ENCODE measurements around the gene CYP4A22. TPM values are rescaled to one million over a fixed set of nuclear protein-coding genes. Genes with fewer than 3 reads are reported as not detected.
"Not testable (repeated sequence)": the region's sequence is repeated elsewhere in the genome, so short reads cannot be mapped to it uniquely, and the experiment has no call there.

Gene CYP4A22
- total RNA-seq, 1 donor from 2014 or later, result 0.17 TPM

- TF ChIP-seq CTCF (IDR thresholded peaks at IDR 0.05; ENCODE audit: partially characterized antibody, unreplicated experiment), result no peak
- Mint-ChIP-seq H3K9me3 (ENCODE audit: unreplicated experiment) (no peaks in the 10 kb centered on the region), H3K4me1 (ENCODE audit: low read depth, unreplicated experiment) (no peaks in the 10 kb centered on the region), H3K4me3 (ENCODE audit: unreplicated experiment) (no peak overlapping the region), H3K27ac (ENCODE audit: unreplicated experiment) (no peak overlapping the region), H3K36me3 (ENCODE audit: unreplicated experiment) (no peaks in the 10 kb centered on the region), H3K27me3 (ENCODE audit: unreplicated experiment) (peaks cover 3% of the 10 kb centered on the region)
- no peak for DNase-seq
Measured at GRCh38 chr1:47113178-47113577, 24.1 kb upstream of the CYP4A22 start.

GRCh38 chr1:47121039-47121438 is 16.2 kb upstream of the CYP4A22 start:
- H3K36me3 Mint-ChIP-seq (ENCODE audit: unreplicated experiment); H3K9me3 Mint-ChIP-seq (ENCODE audit: unreplicated experiment); DNase-seq; H3K27me3 Mint-ChIP-seq (ENCODE audit: unreplicated experiment); H3K4me1 Mint-ChIP-seq (ENCODE audit: low read depth, unreplicated experiment); H3K27ac Mint-ChIP-seq (ENCODE audit: unreplicated experiment); H3K4me3 Mint-ChIP-seq (ENCODE audit: unreplicated experiment): not testable (repeated sequence)

- H3K36me3 Mint-ChIP-seq (ENCODE audit: unreplicated experiment); H3K27me3 Mint-ChIP-seq (ENCODE audit: unreplicated experiment); H3K27ac Mint-ChIP-seq (ENCODE audit: unreplicated experiment); H3K4me3 Mint-ChIP-seq (ENCODE audit: unreplicated experiment); DNase-seq; H3K4me1 Mint-ChIP-seq (ENCODE audit: low read depth, unreplicated experiment); H3K9me3 Mint-ChIP-seq (ENCODE audit: unreplicated experiment): not testable (repeated sequence)
Measured at GRCh38 chr1:47124834-47125233, 12.4 kb upstream of the CYP4A22 start.

GRCh38 chr1:47126997-47127396 is 10.2 kb upstream of the CYP4A22 start:
- H3K27ac Mint-ChIP-seq (ENCODE audit: unreplicated experiment); H3K4me3 Mint-ChIP-seq (ENCODE audit: unreplicated experiment); H3K4me1 Mint-ChIP-seq (ENCODE audit: low read depth, unreplicated experiment); H3K9me3 Mint-ChIP-seq (ENCODE audit: unreplicated experiment); H3K36me3 Mint-ChIP-seq (ENCODE audit: unreplicated experiment); DNase-seq; H3K27me3 Mint-ChIP-seq (ENCODE audit: unreplicated experiment): not testable (repeated sequence)

- H3K36me3 Mint-ChIP-seq (ENCODE audit: unreplicated experiment), result peaks cover 4% of the 10 kb centered on the region
- no peaks in the 10 kb centered on the region for H3K27me3 Mint-ChIP-seq (ENCODE audit: unreplicated experiment)
Measured at GRCh38 chr1:47128221-47128620, 9.0 kb upstream of the CYP4A22 start.

GRCh38 chr1:47128854-47129253 is 8.4 kb upstream of the CYP4A22 start:
- not testable (repeated sequence) for H3K36me3 Mint-ChIP-seq (ENCODE audit: unreplicated experiment); DNase-seq; H3K4me1 Mint-ChIP-seq (ENCODE audit: low read depth, unreplicated experiment); H3K9me3 Mint-ChIP-seq (ENCODE audit: unreplicated experiment); H3K27ac Mint-ChIP-seq (ENCODE audit: unreplicated experiment); H3K27me3 Mint-ChIP-seq (ENCODE audit: unreplicated experiment); H3K4me3 Mint-ChIP-seq (ENCODE audit: unreplicated experiment)

More at GRCh38 chr1:47128221-47128620, 9.0 kb upstream of the CYP4A22 start:
- TF ChIP-seq CTCF (IDR thresholded peaks at IDR 0.05; ENCODE audit: partially characterized antibody, unreplicated experiment), result no peak
- Mint-ChIP-seq H3K27ac (ENCODE audit: unreplicated experiment) (no peak overlapping the region), H3K4me1 (ENCODE audit: low read depth, unreplicated experiment) (no peaks in the 10 kb centered on the region), H3K4me3 (ENCODE audit: unreplicated experiment) (no peak overlapping the region), H3K9me3 (ENCODE audit: unreplicated experiment) (no peaks in the 10 kb centered on the region)
- DNase-seq, result no peak

DNA sequence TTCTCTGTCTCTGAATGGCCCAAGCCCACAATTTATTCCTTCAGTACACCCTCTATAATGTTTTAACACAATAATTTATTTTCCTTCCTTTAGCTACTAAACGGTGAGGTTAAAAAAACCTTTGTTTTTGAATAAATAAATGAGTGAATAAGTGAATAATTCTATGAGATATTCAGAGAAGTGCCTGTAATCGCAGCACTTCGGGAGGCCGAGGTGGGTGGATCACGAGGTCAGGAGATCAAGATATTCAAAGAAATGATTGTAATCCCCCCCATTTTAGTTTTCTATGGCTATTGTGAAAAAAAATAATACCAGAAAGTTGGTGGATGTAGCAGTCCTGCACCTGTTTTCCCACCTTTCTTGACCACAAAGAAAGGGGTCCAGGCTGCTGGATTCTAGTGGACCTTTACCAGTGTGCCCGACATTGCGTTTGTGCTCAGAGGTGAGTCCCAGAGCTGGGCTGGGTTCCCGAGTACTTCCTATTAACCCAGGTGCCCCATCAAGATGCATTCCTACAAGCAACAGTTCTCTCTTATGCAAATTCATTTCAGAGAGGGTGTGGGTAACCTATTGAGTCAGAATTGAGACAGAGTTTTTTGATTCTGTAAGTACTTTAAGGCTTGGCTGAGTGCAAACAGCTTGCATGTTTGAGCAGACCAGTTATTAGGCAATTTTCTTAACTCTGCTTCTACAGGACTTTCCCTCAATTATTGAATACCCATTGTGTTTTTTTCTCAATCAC is 7.6 kb upstream of the CYP4A22 start:
- H3K27ac Mint-ChIP-seq (ENCODE audit: unreplicated experiment); DNase-seq: not testable (repeated sequence)

GRCh38 chr1:47132665-47133064 is 4.6 kb upstream of the CYP4A22 start:
- not testable (repeated sequence) for H3K9me3 Mint-ChIP-seq (ENCODE audit: unreplicated experiment); H3K27ac Mint-ChIP-seq (ENCODE audit: unreplicated experiment); H3K27me3 Mint-ChIP-seq (ENCODE audit: unreplicated experiment); H3K36me3 Mint-ChIP-seq (ENCODE audit: unreplicated experiment); H3K4me3 Mint-ChIP-seq (ENCODE audit: unreplicated experiment); H3K4me1 Mint-ChIP-seq (ENCODE audit: low read depth, unreplicated experiment); DNase-seq

More for the DNA sequence above, 7.6 kb upstream of the CYP4A22 start:
- H3K9me3 Mint-ChIP-seq (ENCODE audit: unreplicated experiment); H3K4me1 Mint-ChIP-seq (ENCODE audit: low read depth, unreplicated experiment); H3K4me3 Mint-ChIP-seq (ENCODE audit: unreplicated experiment); H3K27me3 Mint-ChIP-seq (ENCODE audit: unreplicated experiment); H3K36me3 Mint-ChIP-seq (ENCODE audit: unreplicated experiment): not testable (repeated sequence)

Measured in glutamatergic neuron (in vitro differentiated cells).